H9 (cell line): Measurements from ENCODE around the gene C1QTNF9. TPM values are rescaled to one million over a fixed set of nuclear protein-coding genes. Genes with fewer than 3 reads are reported as not detected.
"Not testable (repeated sequence)": the region's sequence is repeated elsewhere in the genome, so short reads cannot be mapped to it uniquely, and the experiment has no call there.

ENCODE experiments used
- DNase-seq: peaks from one replicate; pipeline ENCODE4 v3.0.0-alpha.2; 2017
- H2AFZ ChIP-seq: one replicate; pipeline ENCODE4 v1.6.1; 2013; ENCODE audit warnings: mild to moderate bottlenecking, low read length, control low read depth, moderate library complexity
- H2AK5ac ChIP-seq: 2 replicates; pipeline ENCODE4 v1.6.1; 2013; ENCODE audit warnings: low read length, control low read depth, mixed read lengths; ENCODE audit not compliant: insufficient read length
- H2BK120ac ChIP-seq: one replicate; pipeline ENCODE4 v1.6.1; 2013; ENCODE audit warnings: low read depth, mild to moderate bottlenecking, low read length, control low read depth, inconsistent platforms; ENCODE audit not compliant: poor library complexity, severe bottlenecking
- H2BK12ac ChIP-seq: 2 replicates; pipeline ENCODE4 v1.6.1; 2013; ENCODE audit warnings: low read length, control low read depth, mixed read lengths, low read depth; ENCODE audit not compliant: insufficient read length
- H2BK15ac ChIP-seq: 2 replicates; pipeline ENCODE4 v1.6.1; 2013; ENCODE audit warnings: low read depth, low read length, control low read depth
- H2BK20ac ChIP-seq: one replicate; pipeline ENCODE4 v1.6.1; 2013; ENCODE audit warnings: low read depth, mild to moderate bottlenecking, low read length, control low read depth, inconsistent platforms; ENCODE audit not compliant: poor library complexity, severe bottlenecking
- H2BK5ac ChIP-seq: 2 replicates; pipeline ENCODE4 v1.6.1; 2013; ENCODE audit warnings: low read length, control low read depth, mixed read lengths; ENCODE audit not compliant: insufficient read length
- H3K14ac ChIP-seq: 2 replicates; pipeline ENCODE4 v1.6.1; 2013; ENCODE audit warnings: low read length, control low read depth; ENCODE audit not compliant: insufficient read depth
- H3K18ac ChIP-seq: 2 replicates; pipeline ENCODE4 v1.6.1; 2013; ENCODE audit warnings: low read depth, mild to moderate bottlenecking, mixed read lengths, low read length, control low read depth; ENCODE audit not compliant: insufficient read length
- H3K23ac ChIP-seq: 2 replicates; pipeline ENCODE4 v1.6.1; 2013; ENCODE audit warnings: low read length, control low read depth, mixed read lengths, low read depth; ENCODE audit not compliant: insufficient read length
- H3K23me2 ChIP-seq: 2 replicates; pipeline ENCODE4 v1.6.1; 2013; ENCODE audit warnings: low read depth, mild to moderate bottlenecking, mixed read lengths, low read length, control low read depth; ENCODE audit not compliant: insufficient read length, poor library complexity, severe bottlenecking
- H3K27ac ChIP-seq: 2 replicates; pipeline ENCODE4 v1.5.1; 2013; ENCODE audit warnings: low read length, control low read depth, mixed read lengths, low read depth; ENCODE audit not compliant: insufficient read length
- H3K27me3 ChIP-seq: 2 replicates; pipeline ENCODE4 v1.6.1; 2013; ENCODE audit warnings: low read length, control low read depth, inconsistent platforms; ENCODE audit not compliant: insufficient read depth
- H3K4ac ChIP-seq: 2 replicates; pipeline ENCODE4 v1.6.1; 2013; ENCODE audit warnings: low read depth, mild to moderate bottlenecking, control low read depth, inconsistent platforms, low read length, moderate library complexity
- H3K4me1 ChIP-seq: 2 replicates; pipeline ENCODE4 v1.6.1; 2013; ENCODE audit warnings: low read length, control low read depth, inconsistent platforms; ENCODE audit not compliant: insufficient read depth
- H3K4me2 ChIP-seq: 2 replicates; pipeline ENCODE4 v1.6.1; 2013; ENCODE audit warnings: low read length, control low read depth, mixed read lengths; ENCODE audit not compliant: insufficient read length, insufficient read depth
- H3K56ac ChIP-seq: 2 replicates; pipeline ENCODE4 v1.6.1; 2013; ENCODE audit warnings: low read depth, mild to moderate bottlenecking, mixed read lengths, low read length, control low read depth; ENCODE audit not compliant: insufficient read length
- H3K79me1 ChIP-seq: 2 replicates; pipeline ENCODE4 v1.6.1; 2013; ENCODE audit warnings: low read depth, mild to moderate bottlenecking, moderate library complexity, low read length, control low read depth, inconsistent platforms; ENCODE audit not compliant: insufficient read depth, poor library complexity, severe bottlenecking
- H3K79me2 ChIP-seq: 2 replicates; pipeline ENCODE4 v1.6.1; 2013; ENCODE audit warnings: low read length, control low read depth, inconsistent platforms; ENCODE audit not compliant: insufficient read depth
- H3K9ac ChIP-seq: 2 replicates; pipeline ENCODE4 v1.6.1; 2013; ENCODE audit warnings: low read length, control low read depth, mixed read lengths; ENCODE audit not compliant: insufficient read length; ENCODE audit errors: extremely low read depth
- H3K9me3 ChIP-seq: one replicate; pipeline ENCODE4 v1.6.1; 2013; ENCODE audit warnings: low read depth, low read length, inconsistent platforms; ENCODE audit not compliant: control insufficient read depth
- H3T11ph ChIP-seq: one replicate; pipeline ENCODE4 v1.6.1; 2013; ENCODE audit warnings: mild to moderate bottlenecking, low read length, control low read depth, inconsistent platforms
- H4K20me1 ChIP-seq: one replicate; pipeline ENCODE4 v1.6.1; 2013; ENCODE audit not compliant: control insufficient read depth, insufficient read length, insufficient read depth
- H4K5ac ChIP-seq: 2 replicates; pipeline ENCODE4 v1.6.1; 2013; ENCODE audit warnings: low read depth, mild to moderate bottlenecking, mixed read lengths, low read length, control low read depth; ENCODE audit not compliant: insufficient read length
- H4K8ac ChIP-seq: replicated peaks from 2 replicates; pipeline ENCODE4 v1.6.1; 2013; ENCODE audit warnings: low read length, control low read depth, mixed read lengths, low read depth; ENCODE audit not compliant: insufficient read length
- H4K91ac ChIP-seq: 2 replicates; pipeline ENCODE4 v1.6.1; 2013; ENCODE audit warnings: low read depth, mild to moderate bottlenecking, moderate library complexity, mixed read lengths, low read length, control low read depth; ENCODE audit not compliant: insufficient read length
- H3K27ac Mint-ChIP-seq, 3 experiments: 2 replicates in 2 of 3; 3 replicates in 1 of 3; pipeline ENCODE4 v1.8.0; 2020 to 2021; ENCODE audit warnings: mixed read lengths in 3 of 3, mild to moderate bottlenecking in 1 of 3, moderate library complexity in 1 of 3
- H3K27me3 Mint-ChIP-seq: 2 replicates; pipeline ENCODE4 v1.8.0; 2021; ENCODE audit warnings: low read depth, mild to moderate bottlenecking, moderate library complexity, mixed read lengths
- H3K36me3 Mint-ChIP-seq, 3 experiments: 2 replicates in 2 of 3; 3 replicates in 1 of 3; pipeline ENCODE4 v1.8.0; 2020 to 2021; ENCODE audit warnings: low read depth in 3 of 3, mixed read lengths in 3 of 3; ENCODE audit not compliant: insufficient read depth in 1 of 3
- H3K4me1 Mint-ChIP-seq, 2 experiments: 2 replicates each; pipeline ENCODE4 v1.8.0; 2020; ENCODE audit warnings: mixed read lengths in 2 of 2
- H3K4me3 Mint-ChIP-seq, 2 experiments: 2 replicates in 1 of 2; 3 replicates in 1 of 2; pipeline ENCODE4 v1.8.0; 2020 to 2021; ENCODE audit warnings: mild to moderate bottlenecking in 2 of 2, mixed read lengths in 2 of 2, moderate library complexity in 1 of 2
- H3K9me3 Mint-ChIP-seq, 2 experiments: 2 replicates in 1 of 2; 3 replicates in 1 of 2; pipeline ENCODE4 v1.8.0; 2020; ENCODE audit warnings: mild to moderate bottlenecking in 2 of 2, mixed read lengths in 2 of 2, moderate library complexity in 1 of 2
- WGBS: extraction: QIAGEN DNeasy Blood & Tissue Kit; methylation state at CpG from one replicate; pipeline ENCODE4 v1.1.7; 2013; ENCODE audit warnings: missing lambda C conversion rate, low lambda C conversion rate, mixed read lengths; ENCODE audit not compliant: insufficient read length; ENCODE audit errors: extremely low coverage; 5-methylcytosine and 5-hydroxymethylcytosine counted together
- total RNA-seq: library from RNA; stranded (reverse); gene quantifications from 2 replicates; pipeline ENCODE4 v1.2.1, GENCODE V29; 2021
- TF ChIP-seq, protein P1 (sequence below): fragments of 200-600 bp; sonication (generic); conservative IDR thresholded peaks from 3 replicates; pipeline ENCODE4 v1.8.0; 2021; ENCODE audit warnings: antibody characterized with exemption, mild to moderate bottlenecking

The C1QTNF9 gene
- total RNA-seq, 1 experiment from 2014 or later: not detected

DNA sequence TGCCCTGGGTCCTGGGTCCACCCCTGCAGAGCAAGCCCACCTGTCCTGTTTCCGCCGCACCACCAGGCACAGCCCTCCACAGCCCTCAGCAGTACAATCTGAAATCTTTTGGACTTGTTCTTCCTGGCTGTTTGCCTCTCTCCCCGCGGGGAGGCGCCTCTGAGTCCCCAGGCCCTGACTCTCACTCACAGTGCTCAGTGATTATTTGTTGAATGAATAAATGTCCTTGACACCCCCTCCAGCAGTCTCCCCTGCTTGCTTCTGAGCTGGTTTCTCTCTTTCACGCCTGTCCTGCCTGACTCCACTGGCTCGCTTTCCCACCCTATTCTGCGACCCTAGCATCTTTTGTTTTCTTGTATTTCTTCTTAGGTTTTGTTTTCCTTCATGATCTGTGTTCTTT is 56.9 kb downstream of the C1QTNF9 start:
- not testable (repeated sequence) for H3K27ac Mint-ChIP-seq
- TF ChIP-seq, protein P1, sequence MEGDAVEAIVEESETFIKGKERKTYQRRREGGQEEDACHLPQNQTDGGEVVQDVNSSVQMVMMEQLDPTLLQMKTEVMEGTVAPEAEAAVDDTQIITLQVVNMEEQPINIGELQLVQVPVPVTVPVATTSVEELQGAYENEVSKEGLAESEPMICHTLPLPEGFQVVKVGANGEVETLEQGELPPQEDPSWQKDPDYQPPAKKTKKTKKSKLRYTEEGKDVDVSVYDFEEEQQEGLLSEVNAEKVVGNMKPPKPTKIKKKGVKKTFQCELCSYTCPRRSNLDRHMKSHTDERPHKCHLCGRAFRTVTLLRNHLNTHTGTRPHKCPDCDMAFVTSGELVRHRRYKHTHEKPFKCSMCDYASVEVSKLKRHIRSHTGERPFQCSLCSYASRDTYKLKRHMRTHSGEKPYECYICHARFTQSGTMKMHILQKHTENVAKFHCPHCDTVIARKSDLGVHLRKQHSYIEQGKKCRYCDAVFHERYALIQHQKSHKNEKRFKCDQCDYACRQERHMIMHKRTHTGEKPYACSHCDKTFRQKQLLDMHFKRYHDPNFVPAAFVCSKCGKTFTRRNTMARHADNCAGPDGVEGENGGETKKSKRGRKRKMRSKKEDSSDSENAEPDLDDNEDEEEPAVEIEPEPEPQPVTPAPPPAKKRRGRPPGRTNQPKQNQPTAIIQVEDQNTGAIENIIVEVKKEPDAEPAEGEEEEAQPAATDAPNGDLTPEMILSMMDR: peak; percentile 18; the same call in 1 of the 3 replicates
- WGBS: no CpG with 5 or more reads among the region's 8 CpGs

More for the DNA sequence above, 56.9 kb downstream of the C1QTNF9 start:
- not testable (repeated sequence) for H4K8ac ChIP-seq, H3T11ph ChIP-seq, H3K4me2 ChIP-seq, H2BK20ac ChIP-seq, H3K79me1 ChIP-seq, H2BK120ac ChIP-seq, H3K27ac ChIP-seq, H2AFZ ChIP-seq, H3K4me1 Mint-ChIP-seq, H3K18ac ChIP-seq, H3K4me1 ChIP-seq, H3K79me2 ChIP-seq, H2AK5ac ChIP-seq, H4K20me1 ChIP-seq, H3K23me2 ChIP-seq, H3K9me3 Mint-ChIP-seq, H2BK5ac ChIP-seq, DNase-seq, H3K9me3 ChIP-seq, H3K14ac ChIP-seq, H3K56ac ChIP-seq, H3K27me3 Mint-ChIP-seq, H4K91ac ChIP-seq, H2BK15ac ChIP-seq, H3K27me3 ChIP-seq, H3K23ac ChIP-seq, H3K4ac ChIP-seq, H2BK12ac ChIP-seq, H4K5ac ChIP-seq, H3K36me3 Mint-ChIP-seq, H3K9ac ChIP-seq
- peak overlapping the region in 1 of 2 experiments; percentile 54; a peak in 1 of 5 replicates for H3K4me3 Mint-ChIP-seq
